ENCODE measurements around the gene RNU1-3.
"Not testable (repeated sequence)": the region's sequence is repeated elsewhere in the genome, so short reads cannot be mapped to it uniquely, and the experiment has no call there.

RNU1-3 gene

DNA sequence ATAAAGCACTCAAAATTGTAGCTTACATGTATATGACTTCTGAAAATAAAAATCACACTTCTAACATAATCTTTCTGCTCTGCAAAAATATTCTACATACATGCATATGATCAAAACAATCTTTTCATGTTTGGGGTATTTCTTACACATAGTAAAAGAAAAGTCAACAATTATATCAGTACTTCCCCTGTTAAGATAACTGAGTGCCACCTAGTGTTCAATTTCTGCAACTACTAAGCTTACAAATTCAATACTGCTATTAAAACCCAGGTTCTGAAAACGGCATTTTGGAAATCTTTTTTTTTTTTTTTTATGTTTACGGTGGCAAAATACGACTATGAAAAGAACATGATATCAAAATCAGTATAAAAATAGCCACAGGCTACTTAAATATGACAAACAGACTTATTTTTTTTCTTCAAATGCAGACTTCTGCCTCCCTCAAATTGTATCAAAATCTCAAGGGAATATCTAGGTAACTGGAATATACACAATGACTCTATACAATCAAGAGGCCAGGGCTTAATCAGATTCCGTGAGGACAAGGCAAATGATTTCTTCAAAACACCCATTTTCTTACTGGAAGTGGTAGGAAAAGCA is 18.1 kb upstream of the RNU1-3 start:
- not testable (repeated sequence) for DNase-seq (ENCODE audit: low read depth); H3K4me3 ChIP-seq (ENCODE audit: control insufficient read depth, low read depth, low read length)
- TF ChIP-seq, protein P1, sequence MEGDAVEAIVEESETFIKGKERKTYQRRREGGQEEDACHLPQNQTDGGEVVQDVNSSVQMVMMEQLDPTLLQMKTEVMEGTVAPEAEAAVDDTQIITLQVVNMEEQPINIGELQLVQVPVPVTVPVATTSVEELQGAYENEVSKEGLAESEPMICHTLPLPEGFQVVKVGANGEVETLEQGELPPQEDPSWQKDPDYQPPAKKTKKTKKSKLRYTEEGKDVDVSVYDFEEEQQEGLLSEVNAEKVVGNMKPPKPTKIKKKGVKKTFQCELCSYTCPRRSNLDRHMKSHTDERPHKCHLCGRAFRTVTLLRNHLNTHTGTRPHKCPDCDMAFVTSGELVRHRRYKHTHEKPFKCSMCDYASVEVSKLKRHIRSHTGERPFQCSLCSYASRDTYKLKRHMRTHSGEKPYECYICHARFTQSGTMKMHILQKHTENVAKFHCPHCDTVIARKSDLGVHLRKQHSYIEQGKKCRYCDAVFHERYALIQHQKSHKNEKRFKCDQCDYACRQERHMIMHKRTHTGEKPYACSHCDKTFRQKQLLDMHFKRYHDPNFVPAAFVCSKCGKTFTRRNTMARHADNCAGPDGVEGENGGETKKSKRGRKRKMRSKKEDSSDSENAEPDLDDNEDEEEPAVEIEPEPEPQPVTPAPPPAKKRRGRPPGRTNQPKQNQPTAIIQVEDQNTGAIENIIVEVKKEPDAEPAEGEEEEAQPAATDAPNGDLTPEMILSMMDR (conservative IDR thresholded peaks at IDR 0.05; ENCODE audit: control insufficient read depth, insufficient read depth, low read depth, low read length), result peak; percentile 16

DNA sequence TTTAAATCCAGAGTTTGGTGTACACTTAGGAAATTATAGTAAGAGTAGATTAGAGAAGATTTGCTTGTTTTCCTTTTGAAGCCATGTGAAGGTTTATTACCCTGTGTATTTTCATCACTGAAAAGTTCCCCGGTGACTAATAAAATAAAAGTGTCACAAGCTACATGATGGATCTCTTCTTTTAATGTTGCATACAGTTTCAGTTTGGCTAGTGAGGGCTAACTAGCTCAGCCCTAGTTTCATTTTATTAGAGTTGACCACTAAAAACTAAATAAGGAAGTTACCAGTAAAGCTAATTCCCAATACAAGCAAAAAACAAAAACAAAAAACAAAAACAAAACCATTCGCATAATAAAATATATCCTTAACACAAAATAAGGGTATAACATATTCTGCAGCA is 17.4 kb upstream of the RNU1-3 start:
- DNase-seq (ENCODE audit: low read depth); H3K4me3 ChIP-seq (ENCODE audit: control insufficient read depth, low read depth, low read length): not testable (repeated sequence)

DNA sequence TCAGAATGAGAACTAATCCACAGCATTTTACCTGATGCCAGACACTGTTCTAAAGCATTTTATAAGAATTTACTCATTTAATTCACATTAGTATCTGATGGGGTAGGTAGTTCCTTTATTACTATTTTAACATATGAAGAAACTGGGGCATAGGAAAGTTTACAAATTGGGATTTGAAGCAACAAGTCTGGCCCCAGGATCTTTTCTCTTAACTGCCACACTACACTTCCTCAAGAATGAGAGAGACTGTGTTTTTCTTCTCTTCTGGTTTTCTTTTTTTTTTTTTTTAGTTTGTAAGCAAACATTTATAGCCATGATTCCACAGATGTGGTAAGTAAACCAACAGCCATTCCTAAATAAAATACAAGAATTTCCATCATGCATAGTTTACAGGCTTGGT is 16.1 kb upstream of the RNU1-3 start:
- H3K4me3 ChIP-seq (ENCODE audit: control insufficient read depth, low read depth, low read length); DNase-seq (ENCODE audit: low read depth): not testable (repeated sequence)

DNA sequence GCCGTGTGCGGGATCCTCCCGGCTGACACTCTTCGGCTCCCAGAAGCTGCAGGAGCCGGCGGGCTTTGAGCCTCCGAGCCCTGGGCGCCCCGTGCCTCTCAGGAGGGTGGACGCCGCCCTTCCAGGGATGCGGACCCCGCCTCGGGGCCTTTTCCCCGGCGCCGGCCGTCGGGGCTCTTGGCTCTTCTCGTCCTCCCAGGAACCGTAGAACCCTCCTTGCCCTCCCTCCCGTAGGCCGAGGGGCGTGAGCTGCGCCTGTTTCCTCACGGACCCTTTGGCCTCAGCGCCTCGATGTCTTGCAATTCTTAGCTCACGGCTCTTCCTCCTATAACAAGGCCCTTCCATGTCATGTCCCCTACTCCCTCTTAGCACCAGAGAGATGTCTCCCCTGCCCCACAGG is 13.6 kb upstream of the RNU1-3 start:
- H3K4me3 ChIP-seq (ENCODE audit: control insufficient read depth, low read depth, low read length), result peak overlapping the region; percentile 25
- not testable (repeated sequence) for DNase-seq (ENCODE audit: low read depth)

DNA sequence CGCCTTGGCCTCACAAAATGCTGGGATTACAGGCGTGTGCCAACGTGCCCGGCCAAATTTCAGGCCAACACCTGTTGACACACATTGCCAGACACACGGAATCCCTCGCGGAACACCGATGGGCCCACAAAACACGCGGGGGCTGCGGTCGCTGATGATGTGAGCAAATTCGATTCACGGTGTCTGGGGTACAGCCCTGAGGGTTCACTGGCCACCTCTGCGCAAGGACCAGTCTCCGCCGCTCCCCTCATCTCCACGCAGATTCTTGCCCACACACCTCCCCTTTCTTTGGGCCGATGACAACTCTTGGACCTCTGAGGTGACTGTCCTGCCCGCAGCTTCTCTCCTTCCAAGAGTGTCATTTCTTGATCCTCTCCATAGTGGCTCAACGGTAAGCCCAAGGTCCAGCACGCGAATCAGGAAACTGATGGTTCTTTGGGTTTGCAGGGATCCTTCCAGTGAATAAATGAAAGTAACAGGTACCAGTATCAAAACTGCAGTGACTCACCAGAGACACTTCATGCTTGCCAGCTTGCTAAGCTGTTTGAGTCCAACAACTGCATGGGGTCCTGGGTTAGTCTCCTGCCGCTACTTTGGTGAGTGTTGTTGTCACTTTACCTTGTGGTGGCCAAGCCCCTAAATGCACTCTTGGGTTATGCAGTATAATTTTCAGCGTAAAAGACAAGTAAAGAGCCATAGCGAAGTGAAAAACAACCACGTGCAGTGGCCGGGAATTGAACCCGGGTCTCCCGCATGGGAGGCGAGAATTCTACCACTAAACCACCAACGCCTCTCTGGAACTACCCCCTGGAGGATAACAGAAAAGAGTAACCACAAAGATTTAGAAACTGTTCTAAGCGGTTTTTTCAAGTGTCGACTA is 11.0 kb upstream of the RNU1-3 start:
- DNase-seq (ENCODE audit: low read depth), result peak; percentile 81

DNA sequence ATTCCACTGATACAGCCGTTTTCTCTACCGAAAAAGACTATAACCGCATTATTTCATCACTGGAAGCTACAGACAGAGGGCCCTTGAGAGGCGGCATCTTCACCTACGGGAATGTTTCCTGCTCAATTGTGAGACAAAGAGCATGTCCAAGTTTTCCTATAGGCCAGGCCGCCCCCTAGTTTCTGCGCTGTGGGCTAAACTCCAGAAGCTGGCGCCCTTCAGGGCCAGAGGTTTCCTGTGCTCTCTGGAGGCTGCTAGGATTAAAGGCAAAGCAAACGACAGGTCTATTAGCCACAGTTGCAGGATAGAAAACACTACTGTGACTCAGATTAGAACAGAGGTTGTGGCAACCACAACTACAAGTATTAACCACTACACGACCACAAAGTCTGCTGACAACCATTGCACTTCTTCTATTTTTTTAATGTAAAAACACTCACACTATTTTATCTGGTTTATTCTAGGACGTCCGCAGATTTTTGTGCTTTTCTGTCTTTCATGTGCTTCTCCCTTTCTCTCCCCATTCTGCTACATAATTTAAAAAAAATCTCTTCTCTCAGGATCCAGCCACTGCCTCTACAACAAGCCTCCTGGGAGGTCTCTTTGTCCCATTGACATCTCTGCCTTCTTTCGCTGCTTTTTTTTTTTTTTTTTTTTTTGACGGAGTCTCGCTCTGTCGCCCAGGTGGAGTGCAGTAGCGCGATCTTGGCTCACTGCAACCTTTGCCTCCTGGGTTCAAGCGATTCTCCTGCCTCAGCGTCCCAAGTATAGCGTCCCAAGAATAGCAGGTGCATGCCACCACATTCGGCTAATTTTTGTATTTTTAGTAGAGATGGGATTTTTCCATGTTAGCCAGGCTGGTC is 10.1 kb upstream of the RNU1-3 start:
- DNase-seq (ENCODE audit: low read depth), result peak; percentile 14
- H3K4me3 ChIP-seq (ENCODE audit: control insufficient read depth, low read depth, low read length), result not testable (repeated sequence)

More for the DNA sequence above, 11.0 kb upstream of the RNU1-3 start:
- TF ChIP-seq, protein P1 (conservative IDR thresholded peaks at IDR 0.05; ENCODE audit: control insufficient read depth, insufficient read depth, low read depth, low read length), result no peak
- H3K4me3 ChIP-seq (ENCODE audit: control insufficient read depth, low read depth, low read length), result no peak overlapping the region

DNA sequence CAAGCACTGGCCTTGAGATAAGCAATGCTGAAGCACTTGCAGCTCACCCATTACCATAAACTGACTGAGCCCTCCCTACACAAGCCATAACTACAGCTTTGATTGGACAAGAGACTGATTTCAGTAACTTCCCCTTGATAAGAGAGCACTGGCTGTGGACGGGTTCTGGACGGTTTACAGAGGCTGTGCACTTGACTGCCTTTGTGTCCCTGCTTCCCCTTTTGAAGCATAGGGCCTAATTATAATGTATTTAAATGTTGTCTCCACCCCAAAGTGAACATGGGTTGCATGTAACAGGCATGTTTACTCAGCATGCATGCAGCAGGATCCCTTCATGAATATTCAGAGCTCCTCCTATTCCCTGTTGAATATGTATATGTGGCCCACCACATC is 8.4 kb upstream of the RNU1-3 start:
- not testable (repeated sequence) for H3K4me3 ChIP-seq (ENCODE audit: control insufficient read depth, low read depth, low read length); DNase-seq (ENCODE audit: low read depth)

DNA sequence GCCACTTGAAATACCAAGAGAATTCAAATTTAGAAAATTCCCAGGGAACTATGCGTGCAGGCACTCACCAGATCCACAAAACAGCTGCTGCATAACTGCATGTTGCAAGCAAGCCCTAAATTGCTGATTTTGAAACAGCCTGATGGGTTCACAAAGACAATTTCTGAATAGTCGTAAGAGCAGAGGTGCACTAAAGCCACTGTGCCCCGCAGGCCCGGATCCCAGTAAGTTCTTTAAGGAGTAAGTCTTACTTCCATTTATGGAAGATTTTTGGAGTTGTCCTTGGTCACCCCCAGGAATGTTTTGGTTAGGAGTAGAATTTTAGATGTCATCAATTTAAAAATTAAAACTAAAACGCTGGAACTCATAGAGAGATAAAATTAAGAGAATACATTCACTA is 7.2 kb upstream of the RNU1-3 start:
- H3K4me3 ChIP-seq (ENCODE audit: control insufficient read depth, low read depth, low read length); DNase-seq (ENCODE audit: low read depth): not testable (repeated sequence)

DNA sequence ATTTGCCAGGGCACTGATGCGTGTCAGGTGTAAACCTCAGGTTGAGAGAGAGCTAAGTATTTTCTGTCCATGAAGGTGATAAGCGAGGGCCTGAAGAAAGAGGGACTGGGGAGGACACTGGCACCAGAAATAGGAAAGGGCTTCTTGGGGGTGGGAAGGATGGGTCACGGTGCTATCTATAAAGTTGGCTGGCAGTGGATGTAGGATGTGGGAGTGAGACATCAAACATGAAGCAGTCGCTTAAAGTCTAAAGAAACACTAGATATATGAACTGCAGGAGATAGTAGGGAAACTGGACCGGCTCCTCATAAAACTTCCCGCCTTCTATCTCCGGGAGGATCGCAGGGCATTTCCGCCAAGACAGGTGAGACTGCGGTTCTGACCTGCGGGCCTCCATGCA is 912 bp downstream of the RNU1-3 start:
- H3K4me3 ChIP-seq (ENCODE audit: control insufficient read depth, low read depth, low read length); DNase-seq (ENCODE audit: low read depth): not testable (repeated sequence)

DNA sequence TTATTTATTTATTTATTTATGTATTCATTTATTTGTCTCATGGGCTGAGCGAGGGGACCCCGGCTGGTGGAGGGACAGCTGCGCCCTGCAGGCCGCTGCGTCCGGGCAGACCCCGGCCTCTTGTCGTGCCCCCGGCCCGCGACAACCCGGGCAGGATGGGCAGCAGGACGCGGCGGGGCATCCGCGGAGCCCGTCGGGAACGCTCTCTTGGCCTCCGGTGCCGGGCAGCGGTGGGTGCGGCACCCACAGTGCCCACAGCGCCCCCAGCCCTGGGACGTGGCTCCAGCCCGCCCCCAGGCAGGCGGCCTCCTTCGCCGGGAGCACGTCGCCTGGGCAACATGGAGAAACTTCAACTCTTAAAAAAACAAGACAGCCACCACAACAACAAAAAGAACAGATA is 8.5 kb downstream of the RNU1-3 start:
- DNase-seq (ENCODE audit: low read depth); H3K4me3 ChIP-seq (ENCODE audit: control insufficient read depth, low read depth, low read length): not testable (repeated sequence)

DNA sequence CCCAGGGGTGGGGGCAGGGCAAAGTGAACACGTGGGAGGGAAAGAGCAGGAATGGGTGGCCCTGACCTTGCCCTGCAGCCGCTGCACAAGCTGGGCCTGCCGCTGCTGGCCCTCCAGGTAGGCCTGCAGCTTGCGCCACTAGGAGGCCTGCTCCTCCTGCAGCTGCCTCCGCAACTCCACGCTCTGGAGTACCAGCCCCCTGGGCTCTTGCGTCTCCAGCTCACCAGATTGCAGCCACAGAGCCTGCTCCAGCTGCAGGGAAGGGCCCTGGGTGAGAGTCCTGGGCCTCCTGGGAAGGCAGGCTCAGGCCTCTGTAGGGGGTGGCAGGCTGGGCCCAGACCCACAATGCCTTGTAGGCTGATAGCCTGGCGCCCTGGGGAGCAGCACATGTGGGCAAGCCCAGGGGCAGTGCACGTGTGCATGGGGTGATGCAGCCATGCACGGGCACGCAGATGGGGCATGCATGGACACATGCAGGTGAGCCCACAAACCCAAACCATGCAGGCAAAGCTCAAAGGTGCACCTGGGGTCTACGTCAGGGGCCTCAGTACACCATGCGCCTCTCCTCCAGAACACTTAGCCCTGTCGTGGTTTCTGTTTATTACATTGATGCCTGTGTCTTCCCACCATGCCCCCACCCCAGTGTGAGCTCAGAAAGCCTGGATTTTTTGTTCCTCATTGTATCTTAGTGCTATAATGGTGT is 9.6 kb downstream of the RNU1-3 start:
- DNase-seq (ENCODE audit: low read depth); H3K4me3 ChIP-seq (ENCODE audit: control insufficient read depth, low read depth, low read length): not testable (repeated sequence)

DNA sequence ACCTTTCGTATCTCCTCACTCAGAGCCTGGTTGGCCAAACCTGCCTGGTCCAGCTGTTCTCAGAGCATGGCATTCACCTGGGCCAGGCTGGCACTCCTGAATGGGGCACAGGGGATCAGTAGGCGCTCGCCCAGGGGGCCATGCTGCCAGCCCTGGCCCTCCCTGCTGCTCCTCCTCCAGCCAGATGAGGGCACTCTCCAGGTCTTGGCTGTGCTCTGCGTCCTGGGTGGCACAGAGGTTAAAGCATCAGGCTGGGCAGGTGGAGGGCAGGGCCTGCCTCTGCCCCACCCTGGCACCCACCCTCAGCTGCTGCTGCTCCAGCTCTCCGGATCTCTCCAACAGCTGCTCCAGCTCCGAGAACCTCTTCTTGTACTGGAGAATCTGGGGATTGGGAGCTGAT is 10.2 kb downstream of the RNU1-3 start:
- not testable (repeated sequence) for DNase-seq (ENCODE audit: low read depth); H3K4me3 ChIP-seq (ENCODE audit: control insufficient read depth, low read depth, low read length)

DNA sequence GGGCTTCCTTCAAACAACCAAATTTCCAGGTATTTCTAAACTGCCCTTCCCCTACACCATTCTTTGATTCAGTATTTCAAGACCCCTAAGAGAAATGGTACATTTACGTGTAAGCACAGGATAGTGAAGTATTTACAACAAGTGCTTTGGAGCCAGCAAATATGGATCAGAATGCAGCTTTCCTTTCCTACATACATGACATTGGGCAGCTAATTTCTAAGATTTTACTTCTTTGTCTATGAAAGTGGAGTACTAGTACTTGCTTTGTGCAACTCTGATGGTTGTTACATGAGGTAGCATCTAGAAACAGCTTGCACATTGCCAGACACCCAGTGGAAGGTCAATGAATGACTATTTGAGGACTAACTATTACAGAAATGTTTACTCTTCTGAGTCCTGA is 15.2 kb downstream of the RNU1-3 start:
- H3K4me3 ChIP-seq (ENCODE audit: control insufficient read depth, low read depth, low read length); DNase-seq (ENCODE audit: low read depth): not testable (repeated sequence)

DNA sequence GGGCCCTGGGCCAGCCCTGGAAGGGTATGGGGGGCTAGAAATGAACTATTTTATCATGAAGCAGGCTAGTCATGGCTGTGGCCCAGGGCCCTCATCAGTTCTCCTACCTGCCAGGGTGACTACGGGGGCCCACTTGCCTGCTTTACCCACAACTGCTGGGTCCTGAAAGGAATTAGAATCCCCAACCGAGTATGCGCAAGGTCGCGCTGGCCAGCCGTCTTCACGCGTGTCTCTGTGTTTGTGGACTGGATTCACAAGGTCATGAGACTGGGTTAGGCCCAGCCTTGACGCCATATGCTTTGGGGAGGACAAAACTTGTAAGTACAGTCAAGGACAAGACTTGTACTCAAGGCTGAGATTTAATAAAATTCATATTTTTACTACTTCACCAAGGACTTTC is 16.8 kb downstream of the RNU1-3 start:
- H3K4me3 ChIP-seq (ENCODE audit: control insufficient read depth, low read depth, low read length); DNase-seq (ENCODE audit: low read depth): not testable (repeated sequence)

DNA sequence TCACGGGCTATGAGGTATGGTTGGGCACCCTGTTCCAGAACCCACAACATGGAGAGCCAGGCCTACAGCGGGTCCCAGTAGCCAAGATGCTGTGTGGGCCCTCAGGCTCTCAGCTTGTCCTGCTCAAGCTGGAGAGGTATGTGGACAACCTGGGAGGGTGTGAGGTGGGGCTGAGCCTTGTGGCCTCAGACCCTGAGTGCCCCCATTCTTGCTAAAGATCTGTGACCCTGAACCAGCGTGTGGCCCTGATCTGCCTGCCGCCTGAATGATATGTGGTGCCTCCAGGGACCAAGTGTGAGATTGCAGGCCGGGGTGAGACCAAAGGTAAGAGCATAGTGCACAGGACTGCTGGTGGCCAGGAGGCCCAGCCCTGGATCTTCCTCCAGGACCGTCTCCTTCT is 17.4 kb downstream of the RNU1-3 start:
- not testable (repeated sequence) for H3K4me3 ChIP-seq (ENCODE audit: control insufficient read depth, low read depth, low read length); DNase-seq (ENCODE audit: low read depth)
